ENCODE results near the gene FSD2. TPM values are rescaled to one million over a fixed set of nuclear protein-coding genes. Genes with fewer than 3 reads are reported as not detected.

FSD2 gene
- total RNA-seq, 1 experiment from 2014 or later = not detected

DNA sequence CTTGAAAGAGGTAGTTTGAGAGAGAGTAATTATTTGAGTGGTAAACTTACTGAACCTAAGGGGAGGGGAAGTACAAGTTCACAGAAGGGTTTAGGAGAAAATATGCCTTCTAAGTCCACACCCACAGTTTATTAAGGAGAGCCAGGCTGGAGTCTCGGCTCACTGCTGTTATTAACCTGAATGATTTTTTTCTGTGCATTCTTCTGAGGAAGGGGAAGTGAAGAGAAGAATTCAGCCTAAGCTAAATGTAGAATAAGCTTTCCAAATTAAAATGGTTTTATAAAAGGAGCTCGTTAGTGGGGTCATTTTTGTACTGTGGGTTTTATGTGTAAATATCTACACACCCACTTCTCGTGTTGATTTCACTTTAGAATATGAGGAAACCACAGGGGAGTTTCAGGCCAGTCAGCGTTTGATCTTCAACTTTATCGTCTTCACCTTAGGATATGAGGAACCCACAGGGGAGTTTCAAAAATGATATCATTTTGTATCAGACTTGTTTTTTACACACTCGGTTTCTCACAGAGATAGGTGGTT, 5.1 kb upstream of the FSD2 start:
- no peak overlapping the region for H3K23ac ChIP-seq (ENCODE audit: insufficient read length, low read depth, low read length)
- no peaks in the 10 kb centered on the region for H3K4me1 ChIP-seq (ENCODE audit: insufficient read depth, low read length)
- H3T11ph ChIP-seq (ENCODE audit: low read length) = no peak overlapping the region
- no peak overlapping the region for H4K91ac ChIP-seq (ENCODE audit: insufficient read length, low read depth, low read length)
- H2BK5ac ChIP-seq (ENCODE audit: insufficient read length, low read length) = no peak overlapping the region
- H3K14ac ChIP-seq (ENCODE audit: insufficient read depth, low read length) = no peak overlapping the region
- H3K4me3 Mint-ChIP-seq = peak overlapping the region; percentile 81 to 92
- no peak overlapping the region for H3K4ac ChIP-seq (ENCODE audit: low read depth, low read length)
- DNase-seq = no peak
- H2BK20ac ChIP-seq (ENCODE audit: low read depth, low read length, poor library complexity, severe bottlenecking) = no peak overlapping the region
- no peaks in the 10 kb centered on the region for H3K27me3 ChIP-seq (ENCODE audit: insufficient read depth, low read length)
- H3K9ac ChIP-seq (ENCODE audit: extremely low read depth, insufficient read length, low read length) = peak overlapping the region; percentile 71
- TF ChIP-seq, protein P1, sequence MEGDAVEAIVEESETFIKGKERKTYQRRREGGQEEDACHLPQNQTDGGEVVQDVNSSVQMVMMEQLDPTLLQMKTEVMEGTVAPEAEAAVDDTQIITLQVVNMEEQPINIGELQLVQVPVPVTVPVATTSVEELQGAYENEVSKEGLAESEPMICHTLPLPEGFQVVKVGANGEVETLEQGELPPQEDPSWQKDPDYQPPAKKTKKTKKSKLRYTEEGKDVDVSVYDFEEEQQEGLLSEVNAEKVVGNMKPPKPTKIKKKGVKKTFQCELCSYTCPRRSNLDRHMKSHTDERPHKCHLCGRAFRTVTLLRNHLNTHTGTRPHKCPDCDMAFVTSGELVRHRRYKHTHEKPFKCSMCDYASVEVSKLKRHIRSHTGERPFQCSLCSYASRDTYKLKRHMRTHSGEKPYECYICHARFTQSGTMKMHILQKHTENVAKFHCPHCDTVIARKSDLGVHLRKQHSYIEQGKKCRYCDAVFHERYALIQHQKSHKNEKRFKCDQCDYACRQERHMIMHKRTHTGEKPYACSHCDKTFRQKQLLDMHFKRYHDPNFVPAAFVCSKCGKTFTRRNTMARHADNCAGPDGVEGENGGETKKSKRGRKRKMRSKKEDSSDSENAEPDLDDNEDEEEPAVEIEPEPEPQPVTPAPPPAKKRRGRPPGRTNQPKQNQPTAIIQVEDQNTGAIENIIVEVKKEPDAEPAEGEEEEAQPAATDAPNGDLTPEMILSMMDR (conservative IDR thresholded peaks at IDR 0.05) = no peak
- no peak overlapping the region for H2AK5ac ChIP-seq (ENCODE audit: insufficient read length, low read length)
- H3K9me3 ChIP-seq (ENCODE audit: control insufficient read depth, low read depth, low read length) = no peaks in the 10 kb centered on the region
- no CpG with 5 or more reads among the region's 6 CpGs for WGBS (ENCODE audit: extremely low coverage, insufficient read length, low lambda C conversion rate)
- H4K5ac ChIP-seq (ENCODE audit: insufficient read length, low read depth, low read length) = no peak overlapping the region
- no peak overlapping the region for H2BK12ac ChIP-seq (ENCODE audit: insufficient read length, low read depth, low read length)
- H3K23me2 ChIP-seq (ENCODE audit: insufficient read length, low read depth, low read length, poor library complexity, severe bottlenecking) = peaks cover 6% of the 10 kb centered on the region
- no peaks in the 10 kb centered on the region for H3K79me2 ChIP-seq (ENCODE audit: insufficient read depth, low read length)
- no peaks in the 10 kb centered on the region for H3K9me3 Mint-ChIP-seq
- no peak overlapping the region for H2BK15ac ChIP-seq (ENCODE audit: low read depth, low read length)
- peak overlapping the region; percentile 83 for H3K4me2 ChIP-seq (ENCODE audit: insufficient read depth, insufficient read length, low read length)
- H2AFZ ChIP-seq (ENCODE audit: low read length) = no peak overlapping the region
- no peaks in the 10 kb centered on the region for H3K27me3 Mint-ChIP-seq (ENCODE audit: low read depth)
- H3K27ac Mint-ChIP-seq = no peak overlapping the region
- no peak overlapping the region for H3K18ac ChIP-seq (ENCODE audit: insufficient read length, low read depth, low read length)
- H3K56ac ChIP-seq (ENCODE audit: insufficient read length, low read depth, low read length) = no peak overlapping the region
- no peak overlapping the region for H3K27ac ChIP-seq (ENCODE audit: insufficient read length, low read depth, low read length)
- peaks cover 1 to 17% (median 5%) of the 10 kb centered on the region in 3 experiments; a peak in 4 of 7 replicates for H3K36me3 Mint-ChIP-seq (ENCODE audit: insufficient read depth in 1 of 3, low read depth in 3 of 3)
- no peaks in the 10 kb centered on the region for H4K20me1 ChIP-seq (ENCODE audit: control insufficient read depth, insufficient read depth, insufficient read length)
- no peak overlapping the region for H4K8ac ChIP-seq (replicated peaks; ENCODE audit: insufficient read length, low read depth, low read length)
- H3K4me1 Mint-ChIP-seq = peaks cover 10 to 20% of the 10 kb centered on the region in 2 experiments
- H2BK120ac ChIP-seq (ENCODE audit: low read depth, low read length, poor library complexity, severe bottlenecking) = no peak overlapping the region
- no peaks in the 10 kb centered on the region for H3K79me1 ChIP-seq (ENCODE audit: insufficient read depth, low read depth, low read length, poor library complexity, severe bottlenecking)
